Sigmoid colon (tissue), 7 donors: ENCODE measurements around the gene WDR1. TPM values are rescaled to one million over a fixed set of nuclear protein-coding genes. Genes with fewer than 3 reads are reported as not detected.

Source experiments
- DNase-seq: peaks from one replicate; pipeline ENCODE4 v3.0.0-alpha.2; 2019
- H3K27ac ChIP-seq, 4 donors: fragments of 200-600 bp; sonication (generic); one replicate each; pipeline ENCODE4 v1.5.1; 2016 to 2019; ENCODE audit warnings: mild to moderate bottlenecking in 1 of 4
- H3K27me3 ChIP-seq, 3 donors: fragments of 200-600 bp; sonication (generic); one replicate each; pipeline ENCODE4 v1.5.1; 2019; ENCODE audit warnings: mild to moderate bottlenecking in 1 of 3
- H3K36me3 ChIP-seq, 4 donors: fragments of 200-600 bp; sonication (generic); one replicate each; pipeline ENCODE4 v1.5.1; 2016 to 2019
- H3K4me1 ChIP-seq, 4 donors: fragments of 200-600 bp; sonication (generic); one replicate each; pipeline ENCODE4 v1.5.1; 2017 to 2019
- H3K4me3 ChIP-seq, 4 donors: fragments of 200-600 bp; sonication (generic); one replicate each; pipeline ENCODE4 v1.5.1; 2017 to 2019; ENCODE audit warnings: mild to moderate bottlenecking in 2 of 4, moderate library complexity in 1 of 4
- H3K9me3 ChIP-seq, 4 donors: fragments of 200-600 bp in 3 of 4; sonication (generic) in 3 of 4; one replicate each; pipeline versions ENCODE4 v1.5.1 to v1.6.1; 2013 to 2019
- EP300 ChIP-seq, 4 donors: sonication (generic); formaldehyde crosslinking; IDR thresholded peaks; one replicate each; pipeline ENCODE4 v1.6.1; 2017; ENCODE audit warnings: antibody characterized with exemption in 4 of 4
- POLR2A ChIP-seq, 2 donors: fragments of 450-650 bp; IDR thresholded peaks; one replicate each; pipeline ENCODE4 v1.6.1; 2016; ENCODE audit warnings: antibody characterized with exemption in 2 of 2, mild to moderate bottlenecking in 2 of 2, moderate library complexity in 2 of 2
- POLR2AphosphoS5 ChIP-seq, 4 donors: sonication (generic); formaldehyde crosslinking; IDR thresholded peaks; one replicate each; pipeline ENCODE4 v1.6.1; 2017; ENCODE audit warnings: antibody characterized with exemption in 4 of 4
- WGBS, 2 donors: extraction: QIAGEN DNeasy Blood & Tissue Kit; methylation state at CpG; one replicate each; pipeline ENCODE4 v1.1.7; 2013; 5-methylcytosine and 5-hydroxymethylcytosine counted together
- intact Hi-C: fragments of 100-400 bp; cut with DNase I; formaldehyde crosslinking; loops from one replicate; pipeline ENCODE4 v1.15.1; 2023
- polyA plus RNA-seq, 3 donors: library from polyadenylated mRNA; stranded (reverse); fragments of 200-250 nt; gene quantifications; one replicate each; pipeline ENCODE4 v1.2.3, GENCODE V29; 2013
- total RNA-seq, 4 donors: library from RNA; depleted of rRNA; stranded (reverse); fragments of >200 nt; gene quantifications; one replicate each; pipeline ENCODE4 v1.1.0, GENCODE V29; 2016
- TF ChIP-seq, protein P1 (sequence below), 4 experiments: fragments of 450-650 bp in 3 of 4; fragments of 200-600 bp in 1 of 4; IDR thresholded peaks; one replicate each; pipeline ENCODE4 v1.5.1; 2016 to 2019; ENCODE audit warnings: antibody characterized with exemption in 4 of 4, mild to moderate bottlenecking in 3 of 4, moderate library complexity in 2 of 4
- donor health status: healthy with polysubstance abuse.
- donor health status: Bipolar disorder and iron deficiency.
- donor health status: healthy.

WDR1 gene
- total and polyA plus RNA-seq, 7 donors = 171 to 267 (median 240) TPM

DNA sequence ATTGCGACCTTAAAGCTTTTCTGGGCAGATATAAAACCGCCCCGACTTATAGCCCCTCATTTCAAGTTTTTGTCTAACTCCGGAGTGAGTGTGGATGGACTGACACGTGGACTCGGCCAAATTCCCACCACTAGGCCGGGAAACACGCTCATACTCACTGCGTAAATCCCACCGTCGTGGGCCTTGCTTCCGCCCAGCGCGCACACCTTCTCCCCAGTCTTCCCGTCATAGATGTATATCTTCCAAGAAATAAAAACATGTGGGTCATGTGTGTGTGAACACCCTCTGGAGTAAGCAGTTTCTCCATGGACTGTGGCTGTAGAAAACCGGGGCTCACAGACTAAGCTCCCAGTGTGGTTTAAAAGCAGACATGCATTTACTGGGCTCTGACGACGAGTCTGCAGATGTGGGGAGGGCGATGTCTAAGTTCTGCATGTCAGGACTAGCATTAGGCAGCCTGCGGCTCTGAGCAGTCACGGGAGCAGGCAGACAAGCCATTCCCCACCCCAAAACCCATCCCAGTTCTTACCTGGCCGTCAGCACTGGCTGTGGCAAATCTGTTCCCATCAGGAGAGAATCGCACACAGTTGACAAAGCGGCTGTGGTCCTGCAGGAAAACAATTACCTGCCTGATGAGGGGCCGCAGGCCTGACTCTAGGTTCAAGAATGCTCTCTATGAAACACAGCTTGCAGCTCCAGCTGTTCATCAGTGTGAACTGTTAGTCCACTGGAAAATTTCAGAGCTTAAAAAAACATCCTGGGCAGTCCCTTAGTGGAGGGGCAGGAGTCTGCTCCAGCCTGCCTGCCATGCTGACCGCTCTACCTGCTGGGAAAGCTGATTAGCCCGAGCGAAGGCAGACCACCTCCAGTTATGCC is 28.2 kb downstream of the WDR1 start:
- H3K4me3 ChIP-seq = no peak overlapping the region
- intact Hi-C loops = no loop called here
- H3K27me3 ChIP-seq = no peaks in the 10 kb centered on the region
- no peak overlapping the region for H3K27ac ChIP-seq
- DNase-seq = no peak
- H3K9me3 ChIP-seq = no peaks in the 10 kb centered on the region
- TF ChIP-seq, protein P1, sequence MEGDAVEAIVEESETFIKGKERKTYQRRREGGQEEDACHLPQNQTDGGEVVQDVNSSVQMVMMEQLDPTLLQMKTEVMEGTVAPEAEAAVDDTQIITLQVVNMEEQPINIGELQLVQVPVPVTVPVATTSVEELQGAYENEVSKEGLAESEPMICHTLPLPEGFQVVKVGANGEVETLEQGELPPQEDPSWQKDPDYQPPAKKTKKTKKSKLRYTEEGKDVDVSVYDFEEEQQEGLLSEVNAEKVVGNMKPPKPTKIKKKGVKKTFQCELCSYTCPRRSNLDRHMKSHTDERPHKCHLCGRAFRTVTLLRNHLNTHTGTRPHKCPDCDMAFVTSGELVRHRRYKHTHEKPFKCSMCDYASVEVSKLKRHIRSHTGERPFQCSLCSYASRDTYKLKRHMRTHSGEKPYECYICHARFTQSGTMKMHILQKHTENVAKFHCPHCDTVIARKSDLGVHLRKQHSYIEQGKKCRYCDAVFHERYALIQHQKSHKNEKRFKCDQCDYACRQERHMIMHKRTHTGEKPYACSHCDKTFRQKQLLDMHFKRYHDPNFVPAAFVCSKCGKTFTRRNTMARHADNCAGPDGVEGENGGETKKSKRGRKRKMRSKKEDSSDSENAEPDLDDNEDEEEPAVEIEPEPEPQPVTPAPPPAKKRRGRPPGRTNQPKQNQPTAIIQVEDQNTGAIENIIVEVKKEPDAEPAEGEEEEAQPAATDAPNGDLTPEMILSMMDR (IDR thresholded peaks at IDR 0.05) = no peak
- TF ChIP-seq POLR2A (IDR thresholded peaks at IDR 0.05) = no peak
- TF ChIP-seq EP300 (IDR thresholded peaks at IDR 0.05) = no peak
- no peak for TF ChIP-seq POLR2AphosphoS5 (IDR thresholded peaks at IDR 0.05)
- peaks cover 0 to 48% (median 43%) of the 10 kb centered on the region in 4 donors for H3K4me1 ChIP-seq
- 88 to 90% methylated on average over 28 of the region's 28 CpGs for WGBS, 2 donors
- peaks cover 46 to 88% (median 80%) of the 10 kb centered on the region in 4 donors for H3K36me3 ChIP-seq

DNA sequence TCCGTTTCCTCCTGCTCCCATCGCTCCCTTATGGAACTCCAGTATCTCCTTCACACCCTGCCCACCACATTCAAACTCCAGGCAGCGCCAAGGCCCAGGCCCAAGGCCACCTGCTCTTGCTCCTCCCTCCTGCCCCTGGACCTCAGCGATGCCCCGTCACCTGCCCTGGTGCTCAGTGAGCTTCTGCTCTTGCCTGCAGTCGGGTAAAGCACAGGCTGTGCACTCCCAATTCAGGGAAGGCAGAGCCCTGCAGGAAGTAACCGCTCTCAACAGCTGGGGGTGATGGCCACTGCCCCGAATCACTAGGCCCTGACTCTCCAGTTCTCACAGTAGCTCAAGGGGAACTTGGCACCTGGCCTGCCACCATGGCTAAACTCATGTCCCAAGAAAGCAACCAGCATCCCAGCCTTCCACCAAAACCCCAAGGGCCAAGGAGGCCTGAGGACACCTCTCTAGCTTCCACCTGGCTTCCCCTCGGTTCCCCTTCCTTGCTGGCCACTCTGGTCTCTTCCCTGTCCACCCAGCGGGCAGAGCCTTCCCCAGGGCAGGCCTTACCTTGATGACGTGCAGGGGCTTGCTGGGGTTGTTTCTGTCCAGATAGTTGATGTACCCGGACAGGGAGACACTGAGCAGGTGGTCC is 29.3 kb downstream of the WDR1 start:
- no peaks in the 10 kb centered on the region for H3K9me3 ChIP-seq
- H3K27me3 ChIP-seq = no peaks in the 10 kb centered on the region
- H3K4me1 ChIP-seq = peaks cover 0 to 37% (median 32%) of the 10 kb centered on the region in 4 donors
- H3K36me3 ChIP-seq = peaks cover 54 to 99% (median 91%) of the 10 kb centered on the region in 4 donors
- 97 to 98% methylated on average over 12 of the region's 12 CpGs for WGBS, 2 donors
- peak; percentile 60 for DNase-seq
- H3K27ac ChIP-seq = peak overlapping the region in 1 of 4 donors; percentile 34
- TF ChIP-seq, protein P1 (IDR thresholded peaks at IDR 0.05) = no peak
- no peak for TF ChIP-seq POLR2A (IDR thresholded peaks at IDR 0.05)
- TF ChIP-seq EP300 (IDR thresholded peaks at IDR 0.05) = no peak
- no peak for TF ChIP-seq POLR2AphosphoS5 (IDR thresholded peaks at IDR 0.05)
- intact Hi-C loops = no loop called here
- H3K4me3 ChIP-seq = no peak overlapping the region

DNA sequence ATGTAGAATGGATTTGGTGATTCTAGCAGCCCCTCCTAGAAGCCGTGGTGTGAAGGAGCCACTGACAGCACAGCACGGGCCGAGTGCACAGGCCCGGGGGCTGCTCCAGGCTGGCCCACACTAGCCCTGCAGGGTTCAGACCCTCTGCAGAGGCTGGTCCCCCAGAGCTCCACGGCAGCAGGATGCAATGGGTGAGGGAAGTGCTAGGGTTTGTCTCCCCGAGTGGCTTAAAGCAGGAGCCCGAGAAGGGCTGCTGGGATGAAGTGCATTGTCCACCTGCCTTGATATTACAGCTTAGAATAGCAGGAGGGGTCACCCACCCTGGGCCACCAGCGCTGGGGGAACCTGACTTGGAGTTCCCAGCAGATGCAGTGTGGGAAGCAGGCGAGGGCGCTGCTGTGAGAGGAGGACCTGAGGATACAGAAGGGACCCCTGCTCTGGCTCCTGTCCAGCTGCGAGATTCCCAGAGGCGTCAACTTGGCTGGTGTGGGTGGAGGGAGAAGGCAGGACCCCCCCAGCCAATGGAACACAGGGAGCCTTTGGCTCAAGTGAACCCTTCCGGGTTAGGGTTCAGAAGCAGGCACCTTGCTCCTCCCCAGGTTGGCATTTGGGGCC is 30.0 kb downstream of the WDR1 start:
- peaks cover 59 to 100% (median 92%) of the 10 kb centered on the region in 4 donors for H3K36me3 ChIP-seq

DNA sequence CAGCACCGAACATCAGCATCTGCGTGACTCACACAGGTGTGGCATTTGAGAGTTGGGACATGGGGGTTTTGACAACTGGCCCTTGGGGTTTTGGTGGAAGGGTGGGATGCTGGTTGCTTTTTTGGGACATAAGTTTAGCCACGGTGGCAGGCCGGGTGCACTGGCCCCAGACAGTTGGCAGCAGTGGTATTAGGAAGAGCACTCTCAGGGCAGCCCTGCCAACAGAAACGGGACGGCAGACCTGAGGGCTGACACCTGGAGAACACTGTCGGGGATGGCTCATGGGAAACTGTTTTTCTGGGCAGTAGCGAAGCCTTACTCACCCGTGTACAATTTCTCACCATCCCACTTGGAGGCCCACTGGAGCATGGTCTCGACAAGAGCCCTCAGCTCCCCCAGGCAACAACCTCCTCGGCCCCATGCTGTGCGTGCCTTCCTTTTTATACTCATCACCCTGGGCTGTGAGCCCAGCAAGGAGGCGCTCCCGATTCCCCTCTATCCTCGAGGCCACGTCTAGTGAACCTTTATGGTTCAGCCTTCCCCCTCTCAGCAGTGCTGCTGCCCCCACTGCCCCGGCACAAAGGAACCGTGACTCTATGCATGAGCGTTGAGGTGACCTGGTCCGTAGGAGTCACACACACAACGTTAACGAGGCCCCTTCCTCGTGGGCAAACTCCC is 30.6 kb downstream of the WDR1 start:
- intact Hi-C loops = no loop called here
- H3K27ac ChIP-seq = peak overlapping the region in 2 of 4 donors; percentile 40 to 66
- peaks cover 0 to 26% (median 22%) of the 10 kb centered on the region in 4 donors for H3K4me1 ChIP-seq
- WGBS, 2 donors = 90 to 91% methylated on average over 23 of the region's 23 CpGs
- H3K27me3 ChIP-seq = no peaks in the 10 kb centered on the region
- no peaks in the 10 kb centered on the region for H3K9me3 ChIP-seq
- TF ChIP-seq EP300 (IDR thresholded peaks at IDR 0.05) (no peak), POLR2AphosphoS5 (IDR thresholded peaks at IDR 0.05) (no peak), POLR2A (IDR thresholded peaks at IDR 0.05) (no peak)
- TF ChIP-seq, protein P1 (IDR thresholded peaks at IDR 0.05) = no peak
- DNase-seq = peak; percentile 46
- H3K4me3 ChIP-seq = no peak overlapping the region
- peaks cover 53 to 100% (median 94%) of the 10 kb centered on the region in 4 donors for H3K36me3 ChIP-seq

More for the DNA sequence above, 30.0 kb downstream of the WDR1 start:
- TF ChIP-seq POLR2A (IDR thresholded peaks at IDR 0.05) = no peak
- TF ChIP-seq POLR2AphosphoS5 (IDR thresholded peaks at IDR 0.05) = no peak
- no peak for TF ChIP-seq EP300 (IDR thresholded peaks at IDR 0.05)
- TF ChIP-seq, protein P1 (IDR thresholded peaks at IDR 0.05) = no peak
- no peak overlapping the region for H3K4me3 ChIP-seq
- H3K9me3 ChIP-seq = no peaks in the 10 kb centered on the region
- peaks cover 0 to 31% (median 26%) of the 10 kb centered on the region in 4 donors for H3K4me1 ChIP-seq
- no peaks in the 10 kb centered on the region for H3K27me3 ChIP-seq
- intact Hi-C loops = no loop called here
- peak overlapping the region in 2 of 4 donors; percentile 40 to 66 for H3K27ac ChIP-seq
- DNase-seq = peak; percentile 68
- WGBS, 2 donors = 94 to 96% methylated on average over 13 of the region's 13 CpGs
